HUES6 (cell line): Measurements from ENCODE around the gene RGS5.

ENCODE experiments used
- H3K27ac ChIP-seq: 2 replicates; pipeline ENCODE4 v1.7.0; 2013; ENCODE audit warnings: low read depth, mild to moderate bottlenecking, low read length, inconsistent platforms
- H3K27me3 ChIP-seq: 2 replicates; pipeline ENCODE4 v1.6.1; 2013; ENCODE audit warnings: low read length; ENCODE audit not compliant: control insufficient read depth, insufficient read depth
- H3K36me3 ChIP-seq: 2 replicates; pipeline ENCODE4 v1.6.1; 2013; ENCODE audit warnings: low read length; ENCODE audit not compliant: control insufficient read depth, insufficient read depth
- H3K4me1 ChIP-seq: 2 replicates; pipeline ENCODE4 v1.6.1; 2013; ENCODE audit warnings: low read length; ENCODE audit not compliant: control insufficient read depth, insufficient read depth
- H3K4me3 ChIP-seq: 2 replicates; pipeline ENCODE4 v1.5.1; 2013; ENCODE audit warnings: low read depth, low read length
- H3K9ac ChIP-seq: one replicate; pipeline ENCODE4 v1.6.1; 2013; ENCODE audit warnings: mild to moderate bottlenecking, low read length
- H3K9me3 ChIP-seq: 2 replicates; pipeline ENCODE4 v1.6.1; 2013; ENCODE audit warnings: low read depth, low read length; ENCODE audit not compliant: control insufficient read depth, insufficient read depth

The RGS5 gene

GRCh38 chr1:163186862-163187261 is 15.9 kb downstream of the RGS5 start:
- Histone ChIP-seq H3K36me3 (peaks cover 2% of the 10 kb centered on the region; the same call in 1 of the 2 replicates), H3K27me3 (no peaks in the 10 kb centered on the region), H3K9me3 (no peaks in the 10 kb centered on the region), H3K4me3 (no peak overlapping the region), H3K4me1 (no peaks in the 10 kb centered on the region), H3K9ac (no peak overlapping the region), H3K27ac (no peak overlapping the region)

GRCh38 chr1:163182330-163182949 is 20.3 kb downstream of the RGS5 start:
- Histone ChIP-seq H3K4me1 (no peaks in the 10 kb centered on the region), H3K9ac (no peak overlapping the region), H3K27me3 (no peaks in the 10 kb centered on the region), H3K36me3 (no peaks in the 10 kb centered on the region), H3K27ac (no peak overlapping the region), H3K4me3 (no peak overlapping the region), H3K9me3 (no peaks in the 10 kb centered on the region)

GRCh38 chr1:163178628-163179027 is 24.1 kb downstream of the RGS5 start:
- no peak overlapping the region for H3K9ac ChIP-seq
- H3K36me3 ChIP-seq = no peaks in the 10 kb centered on the region
- H3K4me1 ChIP-seq = peaks cover 5% of the 10 kb centered on the region; the same call in 1 of the 2 replicates
- H3K9me3 ChIP-seq = no peaks in the 10 kb centered on the region
- no peak overlapping the region for H3K4me3 ChIP-seq
- H3K27me3 ChIP-seq = no peaks in the 10 kb centered on the region
- H3K27ac ChIP-seq = no peak overlapping the region

GRCh38 chr1:163176797-163177196 is 25.9 kb downstream of the RGS5 start:
- H3K27me3 ChIP-seq = no peaks in the 10 kb centered on the region
- H3K9me3 ChIP-seq = no peaks in the 10 kb centered on the region
- no peaks in the 10 kb centered on the region for H3K36me3 ChIP-seq
- no peak overlapping the region for H3K4me3 ChIP-seq
- no peak overlapping the region for H3K9ac ChIP-seq
- H3K4me1 ChIP-seq = peaks cover 5% of the 10 kb centered on the region; the same call in 1 of the 2 replicates
- H3K27ac ChIP-seq = no peak overlapping the region

- H3K27me3 ChIP-seq = no peaks in the 10 kb centered on the region
- H3K4me3 ChIP-seq = no peak overlapping the region
- H3K4me1 ChIP-seq = peaks cover 5% of the 10 kb centered on the region; the same call in 1 of the 2 replicates
- no peaks in the 10 kb centered on the region for H3K9me3 ChIP-seq
- no peak overlapping the region for H3K27ac ChIP-seq
- H3K9ac ChIP-seq = no peak overlapping the region
- H3K36me3 ChIP-seq = no peaks in the 10 kb centered on the region
These were observed 27.9 kb downstream of the RGS5 start for GRCh38 chr1:163174524-163175437.

GRCh38 chr1:163173121-163173520 is 29.6 kb downstream of the RGS5 start:
- peaks cover 5% of the 10 kb centered on the region; the same call in 1 of the 2 replicates for H3K4me1 ChIP-seq
- H3K9me3 ChIP-seq = no peaks in the 10 kb centered on the region
- no peak overlapping the region for H3K27ac ChIP-seq
- no peaks in the 10 kb centered on the region for H3K36me3 ChIP-seq
- no peak overlapping the region for H3K9ac ChIP-seq
- no peak overlapping the region for H3K4me3 ChIP-seq
- H3K27me3 ChIP-seq = no peaks in the 10 kb centered on the region

- H3K27ac ChIP-seq = no peak overlapping the region
- no peaks in the 10 kb centered on the region for H3K36me3 ChIP-seq
- H3K4me3 ChIP-seq = no peak overlapping the region
- no peaks in the 10 kb centered on the region for H3K27me3 ChIP-seq
- no peak overlapping the region for H3K9ac ChIP-seq
- peaks cover 5% of the 10 kb centered on the region; the same call in 1 of the 2 replicates for H3K4me1 ChIP-seq
- H3K9me3 ChIP-seq = no peaks in the 10 kb centered on the region
These were observed 30.1 kb downstream of the RGS5 start for GRCh38 chr1:163172596-163172995.

- H3K9ac ChIP-seq = no peak overlapping the region
- H3K4me3 ChIP-seq = no peak overlapping the region
- no peak overlapping the region for H3K27ac ChIP-seq
- H3K27me3 ChIP-seq = no peaks in the 10 kb centered on the region
- H3K9me3 ChIP-seq = no peaks in the 10 kb centered on the region
- no peaks in the 10 kb centered on the region for H3K36me3 ChIP-seq
- peaks cover 11% of the 10 kb centered on the region for H3K4me1 ChIP-seq
These were observed 30.9 kb downstream of the RGS5 start for GRCh38 chr1:163171826-163172225.

GRCh38 chr1:163170975-163171676 is 31.6 kb downstream of the RGS5 start:
- Histone ChIP-seq H3K4me3 (no peak overlapping the region), H3K9ac (no peak overlapping the region), H3K27me3 (no peaks in the 10 kb centered on the region), H3K27ac (no peak overlapping the region), H3K36me3 (no peaks in the 10 kb centered on the region), H3K9me3 (no peaks in the 10 kb centered on the region), H3K4me1 (peaks cover 17% of the 10 kb centered on the region)

GRCh38 chr1:163170331-163170730 is 32.4 kb downstream of the RGS5 start:
- no peaks in the 10 kb centered on the region for H3K27me3 ChIP-seq
- no peak overlapping the region for H3K27ac ChIP-seq
- peaks cover 16% of the 10 kb centered on the region for H3K4me1 ChIP-seq

GRCh38 chr1:163169553-163169952 is 33.2 kb downstream of the RGS5 start:
- no peaks in the 10 kb centered on the region for H3K27me3 ChIP-seq
- no peak overlapping the region for H3K4me3 ChIP-seq
- H3K36me3 ChIP-seq = no peaks in the 10 kb centered on the region; the same call in 1 of the 2 replicates
- H3K27ac ChIP-seq = no peak overlapping the region
- H3K4me1 ChIP-seq = peaks cover 12% of the 10 kb centered on the region
- no peak overlapping the region for H3K9ac ChIP-seq
- no peaks in the 10 kb centered on the region for H3K9me3 ChIP-seq

More at GRCh38 chr1:163170331-163170730, 32.4 kb downstream of the RGS5 start:
- no peaks in the 10 kb centered on the region for H3K9me3 ChIP-seq
- H3K9ac ChIP-seq = no peak overlapping the region
- no peaks in the 10 kb centered on the region for H3K36me3 ChIP-seq
- no peak overlapping the region for H3K4me3 ChIP-seq
